HepG2 (cell line): ENCODE data around the gene CRYBA1.

ENCODE experiments used
- BCL6 ChIP-seq: IDR thresholded peaks from 2 replicates; pipeline ENCODE4 v1.6.1; 2016; ENCODE audit warnings: missing genetic modification reagents, missing compliant biosample characterization
- RFX5 ChIP-seq: IDR thresholded peaks from 2 replicates; pipeline ENCODE4 v1.6.1; 2011; ENCODE audit warnings: low read depth, low read length, improper control_type of control experiment
- SIN3A ChIP-seq: IDR thresholded peaks from 2 replicates; pipeline ENCODE4 v1.6.1; 2011; ENCODE audit warnings: low read depth, mild to moderate bottlenecking, control low read depth, low read length, borderline replicate concordance
- ZBTB42 ChIP-seq: sonication (generic); formaldehyde crosslinking; IDR thresholded peaks from 2 replicates; pipeline ENCODE4 v1.5.0; 2020; ENCODE audit warnings: mild to moderate bottlenecking, missing genetic modification reagents
- ZSCAN20 ChIP-seq: sonication (generic); formaldehyde crosslinking; IDR thresholded peaks from 2 replicates; pipeline ENCODE4 v1.4.0; 2020; ENCODE audit warnings: missing genetic modification reagents, mild to moderate bottlenecking, borderline replicate concordance
- TF ChIP-seq, protein P1 (sequence below): sonication (generic); formaldehyde crosslinking; IDR thresholded peaks from 2 replicates; pipeline ENCODE4 v1.5.0; 2020; ENCODE audit warnings: missing genetic modification reagents
- TF ChIP-seq, protein P2 (sequence below): IDR thresholded peaks from 2 replicates; pipeline ENCODE4 v1.6.1; 2016; ENCODE audit warnings: low read depth, missing genetic modification reagents, missing compliant biosample characterization
- TF ChIP-seq, protein P3 (sequence below), 2 experiments: fragments of 450-650 bp in 1 of 2; sonication (generic) in 1 of 2; formaldehyde crosslinking; IDR thresholded peaks; 2 replicates each; pipeline versions ENCODE4 v1.5.0 to v1.8.0; 2020 to 2022; ENCODE audit warnings: mild to moderate bottlenecking in 1 of 2, missing genetic modification reagents in 1 of 2
- TF ChIP-seq, protein P4 (sequence below): sonication (generic); formaldehyde crosslinking; conservative IDR thresholded peaks from 2 replicates; pipeline ENCODE4 v1.4.0; 2020; ENCODE audit warnings: mild to moderate bottlenecking, missing genetic modification reagents, moderate library complexity
- TF ChIP-seq, protein P5 (sequence below), 2 experiments: sonication (generic) in 1 of 2; formaldehyde crosslinking in 1 of 2; IDR thresholded peaks; 2 replicates each; pipeline versions ENCODE4 v1.6.1 to v1.9.0; 2014 to 2022; ENCODE audit warnings: antibody characterized with exemption in 1 of 2, borderline replicate concordance in 1 of 2, inconsistent platforms in 1 of 2, low read depth in 1 of 2, missing genetic modification reagents in 1 of 2

DNA sequence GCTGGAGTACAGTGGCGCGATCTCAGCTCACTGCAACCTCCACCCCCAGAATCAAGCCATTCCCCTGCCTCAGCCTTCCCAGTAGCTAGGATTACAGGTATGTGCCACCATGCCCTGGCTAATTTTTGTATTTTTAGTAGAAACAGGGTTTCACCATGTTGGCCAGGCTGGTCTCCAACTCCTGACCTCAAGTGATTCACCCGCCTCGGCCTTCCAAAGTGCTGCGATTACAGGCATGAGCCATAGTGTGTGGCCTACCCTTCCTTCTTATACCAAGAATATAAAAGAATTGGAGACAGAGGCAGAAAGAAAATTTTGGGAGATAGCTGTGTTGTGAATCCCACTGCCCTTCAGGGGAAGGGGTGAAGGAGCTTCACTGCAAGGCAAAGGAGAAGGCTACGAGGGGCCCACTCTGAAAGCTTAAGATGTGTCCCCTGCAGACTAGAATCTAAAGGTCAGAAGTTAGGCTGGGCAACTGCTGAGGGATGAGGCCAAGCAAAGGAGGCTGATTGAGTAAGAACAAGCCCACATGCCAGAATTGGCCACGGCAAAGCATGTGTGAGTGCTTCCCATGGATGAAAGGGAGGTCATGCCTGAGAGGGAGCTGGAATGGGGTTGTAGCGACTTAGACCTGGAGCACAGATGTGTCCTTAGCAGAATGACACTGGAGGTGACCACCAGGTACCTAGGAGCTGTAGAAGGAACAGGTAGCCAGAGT lies 8.4 kb upstream of the CRYBA1 start:
- TF ChIP-seq RFX5: no peak
- TF ChIP-seq ZSCAN20 (CRISPR knock-in tag): no peak
- TF ChIP-seq, protein P1, sequence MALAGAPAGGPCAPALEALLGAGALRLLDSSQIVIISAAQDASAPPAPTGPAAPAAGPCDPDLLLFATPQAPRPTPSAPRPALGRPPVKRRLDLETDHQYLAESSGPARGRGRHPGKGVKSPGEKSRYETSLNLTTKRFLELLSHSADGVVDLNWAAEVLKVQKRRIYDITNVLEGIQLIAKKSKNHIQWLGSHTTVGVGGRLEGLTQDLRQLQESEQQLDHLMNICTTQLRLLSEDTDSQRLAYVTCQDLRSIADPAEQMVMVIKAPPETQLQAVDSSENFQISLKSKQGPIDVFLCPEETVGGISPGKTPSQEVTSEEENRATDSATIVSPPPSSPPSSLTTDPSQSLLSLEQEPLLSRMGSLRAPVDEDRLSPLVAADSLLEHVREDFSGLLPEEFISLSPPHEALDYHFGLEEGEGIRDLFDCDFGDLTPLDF (CRISPR knock-in tag): no peak
- TF ChIP-seq, protein P2, sequence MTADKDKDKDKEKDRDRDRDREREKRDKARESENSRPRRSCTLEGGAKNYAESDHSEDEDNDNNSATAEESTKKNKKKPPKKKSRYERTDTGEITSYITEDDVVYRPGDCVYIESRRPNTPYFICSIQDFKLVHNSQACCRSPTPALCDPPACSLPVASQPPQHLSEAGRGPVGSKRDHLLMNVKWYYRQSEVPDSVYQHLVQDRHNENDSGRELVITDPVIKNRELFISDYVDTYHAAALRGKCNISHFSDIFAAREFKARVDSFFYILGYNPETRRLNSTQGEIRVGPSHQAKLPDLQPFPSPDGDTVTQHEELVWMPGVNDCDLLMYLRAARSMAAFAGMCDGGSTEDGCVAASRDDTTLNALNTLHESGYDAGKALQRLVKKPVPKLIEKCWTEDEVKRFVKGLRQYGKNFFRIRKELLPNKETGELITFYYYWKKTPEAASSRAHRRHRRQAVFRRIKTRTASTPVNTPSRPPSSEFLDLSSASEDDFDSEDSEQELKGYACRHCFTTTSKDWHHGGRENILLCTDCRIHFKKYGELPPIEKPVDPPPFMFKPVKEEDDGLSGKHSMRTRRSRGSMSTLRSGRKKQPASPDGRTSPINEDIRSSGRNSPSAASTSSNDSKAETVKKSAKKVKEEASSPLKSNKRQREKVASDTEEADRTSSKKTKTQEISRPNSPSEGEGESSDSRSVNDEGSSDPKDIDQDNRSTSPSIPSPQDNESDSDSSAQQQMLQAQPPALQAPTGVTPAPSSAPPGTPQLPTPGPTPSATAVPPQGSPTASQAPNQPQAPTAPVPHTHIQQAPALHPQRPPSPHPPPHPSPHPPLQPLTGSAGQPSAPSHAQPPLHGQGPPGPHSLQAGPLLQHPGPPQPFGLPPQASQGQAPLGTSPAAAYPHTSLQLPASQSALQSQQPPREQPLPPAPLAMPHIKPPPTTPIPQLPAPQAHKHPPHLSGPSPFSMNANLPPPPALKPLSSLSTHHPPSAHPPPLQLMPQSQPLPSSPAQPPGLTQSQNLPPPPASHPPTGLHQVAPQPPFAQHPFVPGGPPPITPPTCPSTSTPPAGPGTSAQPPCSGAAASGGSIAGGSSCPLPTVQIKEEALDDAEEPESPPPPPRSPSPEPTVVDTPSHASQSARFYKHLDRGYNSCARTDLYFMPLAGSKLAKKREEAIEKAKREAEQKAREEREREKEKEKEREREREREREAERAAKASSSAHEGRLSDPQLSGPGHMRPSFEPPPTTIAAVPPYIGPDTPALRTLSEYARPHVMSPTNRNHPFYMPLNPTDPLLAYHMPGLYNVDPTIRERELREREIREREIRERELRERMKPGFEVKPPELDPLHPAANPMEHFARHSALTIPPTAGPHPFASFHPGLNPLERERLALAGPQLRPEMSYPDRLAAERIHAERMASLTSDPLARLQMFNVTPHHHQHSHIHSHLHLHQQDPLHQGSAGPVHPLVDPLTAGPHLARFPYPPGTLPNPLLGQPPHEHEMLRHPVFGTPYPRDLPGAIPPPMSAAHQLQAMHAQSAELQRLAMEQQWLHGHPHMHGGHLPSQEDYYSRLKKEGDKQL (CRISPR knock-in tag): no peak
- no peak for TF ChIP-seq ZBTB42 (CRISPR knock-in tag)
- TF ChIP-seq BCL6 (CRISPR knock-in tag): no peak
- TF ChIP-seq, protein P3, sequence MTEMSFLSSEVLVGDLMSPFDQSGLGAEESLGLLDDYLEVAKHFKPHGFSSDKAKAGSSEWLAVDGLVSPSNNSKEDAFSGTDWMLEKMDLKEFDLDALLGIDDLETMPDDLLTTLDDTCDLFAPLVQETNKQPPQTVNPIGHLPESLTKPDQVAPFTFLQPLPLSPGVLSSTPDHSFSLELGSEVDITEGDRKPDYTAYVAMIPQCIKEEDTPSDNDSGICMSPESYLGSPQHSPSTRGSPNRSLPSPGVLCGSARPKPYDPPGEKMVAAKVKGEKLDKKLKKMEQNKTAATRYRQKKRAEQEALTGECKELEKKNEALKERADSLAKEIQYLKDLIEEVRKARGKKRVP (CRISPR knock-in tag; IDR thresholded peaks at IDR 0.05): no peak
- TF ChIP-seq, protein P4, sequence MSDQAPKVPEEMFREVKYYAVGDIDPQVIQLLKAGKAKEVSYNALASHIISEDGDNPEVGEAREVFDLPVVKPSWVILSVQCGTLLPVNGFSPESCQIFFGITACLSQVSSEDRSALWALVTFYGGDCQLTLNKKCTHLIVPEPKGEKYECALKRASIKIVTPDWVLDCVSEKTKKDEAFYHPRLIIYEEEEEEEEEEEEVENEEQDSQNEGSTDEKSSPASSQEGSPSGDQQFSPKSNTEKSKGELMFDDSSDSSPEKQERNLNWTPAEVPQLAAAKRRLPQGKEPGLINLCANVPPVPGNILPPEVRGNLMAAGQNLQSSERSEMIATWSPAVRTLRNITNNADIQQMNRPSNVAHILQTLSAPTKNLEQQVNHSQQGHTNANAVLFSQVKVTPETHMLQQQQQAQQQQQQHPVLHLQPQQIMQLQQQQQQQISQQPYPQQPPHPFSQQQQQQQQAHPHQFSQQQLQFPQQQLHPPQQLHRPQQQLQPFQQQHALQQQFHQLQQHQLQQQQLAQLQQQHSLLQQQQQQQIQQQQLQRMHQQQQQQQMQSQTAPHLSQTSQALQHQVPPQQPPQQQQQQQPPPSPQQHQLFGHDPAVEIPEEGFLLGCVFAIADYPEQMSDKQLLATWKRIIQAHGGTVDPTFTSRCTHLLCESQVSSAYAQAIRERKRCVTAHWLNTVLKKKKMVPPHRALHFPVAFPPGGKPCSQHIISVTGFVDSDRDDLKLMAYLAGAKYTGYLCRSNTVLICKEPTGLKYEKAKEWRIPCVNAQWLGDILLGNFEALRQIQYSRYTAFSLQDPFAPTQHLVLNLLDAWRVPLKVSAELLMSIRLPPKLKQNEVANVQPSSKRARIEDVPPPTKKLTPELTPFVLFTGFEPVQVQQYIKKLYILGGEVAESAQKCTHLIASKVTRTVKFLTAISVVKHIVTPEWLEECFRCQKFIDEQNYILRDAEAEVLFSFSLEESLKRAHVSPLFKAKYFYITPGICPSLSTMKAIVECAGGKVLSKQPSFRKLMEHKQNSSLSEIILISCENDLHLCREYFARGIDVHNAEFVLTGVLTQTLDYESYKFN (CRISPR knock-in tag): no peak
- no peak for TF ChIP-seq SIN3A
- TF ChIP-seq, protein P5, sequence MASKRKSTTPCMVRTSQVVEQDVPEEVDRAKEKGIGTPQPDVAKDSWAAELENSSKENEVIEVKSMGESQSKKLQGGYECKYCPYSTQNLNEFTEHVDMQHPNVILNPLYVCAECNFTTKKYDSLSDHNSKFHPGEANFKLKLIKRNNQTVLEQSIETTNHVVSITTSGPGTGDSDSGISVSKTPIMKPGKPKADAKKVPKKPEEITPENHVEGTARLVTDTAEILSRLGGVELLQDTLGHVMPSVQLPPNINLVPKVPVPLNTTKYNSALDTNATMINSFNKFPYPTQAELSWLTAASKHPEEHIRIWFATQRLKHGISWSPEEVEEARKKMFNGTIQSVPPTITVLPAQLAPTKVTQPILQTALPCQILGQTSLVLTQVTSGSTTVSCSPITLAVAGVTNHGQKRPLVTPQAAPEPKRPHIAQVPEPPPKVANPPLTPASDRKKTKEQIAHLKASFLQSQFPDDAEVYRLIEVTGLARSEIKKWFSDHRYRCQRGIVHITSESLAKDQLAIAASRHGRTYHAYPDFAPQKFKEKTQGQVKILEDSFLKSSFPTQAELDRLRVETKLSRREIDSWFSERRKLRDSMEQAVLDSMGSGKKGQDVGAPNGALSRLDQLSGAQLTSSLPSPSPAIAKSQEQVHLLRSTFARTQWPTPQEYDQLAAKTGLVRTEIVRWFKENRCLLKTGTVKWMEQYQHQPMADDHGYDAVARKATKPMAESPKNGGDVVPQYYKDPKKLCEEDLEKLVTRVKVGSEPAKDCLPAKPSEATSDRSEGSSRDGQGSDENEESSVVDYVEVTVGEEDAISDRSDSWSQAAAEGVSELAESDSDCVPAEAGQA (IDR thresholded peaks at IDR 0.05; ENCODE audit: low read depth): no peak
- TF ChIP-seq, protein P5 (CRISPR knock-in tag; IDR thresholded peaks at IDR 0.05; ENCODE audit: borderline replicate concordance): no peak
